Ishikawa (cell line): ENCODE measurements around the gene NECAB2.

ENCODE experiments used
- CEBPB ChIP-seq: IDR thresholded peaks from 2 replicates; pipeline ENCODE4 v1.6.1; 2012
- CREB1 ChIP-seq: IDR thresholded peaks from 2 replicates; pipeline ENCODE4 v1.6.1; 2012; ENCODE audit warnings: low read depth
- EGR1 ChIP-seq: IDR thresholded peaks from 2 replicates; pipeline ENCODE4 v1.6.1; 2012
- EP300 ChIP-seq: IDR thresholded peaks from 2 replicates; pipeline ENCODE4 v1.6.1; 2012; ENCODE audit warnings: borderline replicate concordance
- FOXM1 ChIP-seq: IDR thresholded peaks from 2 replicates; pipeline ENCODE4 v1.6.1; 2012; ENCODE audit warnings: low read depth, borderline replicate concordance
- MAX ChIP-seq: IDR thresholded peaks from 2 replicates; pipeline ENCODE4 v1.6.1; 2012
- NFIC ChIP-seq: IDR thresholded peaks from 2 replicates; pipeline ENCODE4 v1.6.1; 2012
- RAD21 ChIP-seq: IDR thresholded peaks from 2 replicates; pipeline ENCODE4 v1.6.1; 2012; ENCODE audit warnings: low read depth
- REST ChIP-seq: IDR thresholded peaks from 2 replicates; pipeline ENCODE4 v1.6.1; 2012; ENCODE audit warnings: low read depth, mild to moderate bottlenecking
- TAF1 ChIP-seq: IDR thresholded peaks from 2 replicates; pipeline ENCODE4 v1.6.1; 2012; ENCODE audit warnings: low read depth, mild to moderate bottlenecking
- TCF12 ChIP-seq: IDR thresholded peaks from 2 replicates; pipeline ENCODE4 v1.6.1; 2012; ENCODE audit warnings: low read depth
- TEAD4 ChIP-seq: IDR thresholded peaks from 2 replicates; pipeline ENCODE4 v1.6.1; 2012
- USF1 ChIP-seq: IDR thresholded peaks from 2 replicates; pipeline ENCODE4 v1.6.1; 2012
- YY1 ChIP-seq: IDR thresholded peaks from 2 replicates; pipeline ENCODE4 v1.6.1; 2012; ENCODE audit warnings: low read depth
- ZBTB7A ChIP-seq: IDR thresholded peaks from 2 replicates; pipeline ENCODE4 v1.6.1; 2012; ENCODE audit warnings: low read depth

The NECAB2 gene

GRCh38 chr16:83946781-83947566 lies 21.1 kb upstream of the NECAB2 start:
- no peak for TF ChIP-seq NFIC
- no peak for TF ChIP-seq TCF12
- no peak for TF ChIP-seq CREB1

- TF ChIP-seq TEAD4 = no peak
Observed at GRCh38 chr16:83947642-83948234, 20.3 kb upstream of the NECAB2 start.

GRCh38 chr16:83948914-83949723 lies 18.9 kb upstream of the NECAB2 start:
- TF ChIP-seq YY1 (no peak), USF1 (no peak), ZBTB7A (no peak), TAF1 (no peak), CREB1 (no peak), MAX (no peak), CEBPB (no peak), EP300 (no peak), EGR1 (no peak), FOXM1 (no peak), NFIC (no peak), TCF12 (no peak), TEAD4 (no peak), REST (no peak), RAD21 (no peak)

GRCh38 chr16:83949724-83950001 lies 18.4 kb upstream of the NECAB2 start:
- no peak for TF ChIP-seq USF1

GRCh38 chr16:83951544-83951943 lies 16.5 kb upstream of the NECAB2 start:
- TF ChIP-seq EGR1 (no peak), USF1 (no peak), TAF1 (no peak), RAD21 (no peak), CREB1 (no peak), NFIC (no peak), ZBTB7A (no peak), REST (no peak), TEAD4 (no peak), YY1 (no peak), TCF12 (no peak), CEBPB (no peak)

GRCh38 chr16:83952587-83952939 lies 15.5 kb upstream of the NECAB2 start:
- TF ChIP-seq EP300 (no peak), TEAD4 (peak; percentile 54; the same call in 1 of the 2 replicates), REST (no peak), TCF12 (peak; percentile 58; the same call in 1 of the 2 replicates)
